Central memory CD8-positive, alpha-beta T cell (primary cell): Measurements from ENCODE around the gene DDAH2.
A peak's percentile ranks its signal among the peaks of the same experiment; 100 is the strongest.

Source experiments
- ATAC-seq: fragments of 150-1000 bp; cut with Tn5 transposase; replicated peaks from 2 replicates; pipeline ENCODE4 v1.10.0; 2022; ENCODE audit warnings: mild to moderate bottlenecking, moderate FRiP score, moderate number of reproducible peaks; ENCODE audit not compliant: poor library complexity, severe bottlenecking; ENCODE audit errors: extremely low read depth
- DNase-seq, 2 donors: peaks; one replicate each; pipeline ENCODE4 v3.0.0; 2021; ENCODE audit warnings: low spot score in 2 of 2
- H3K27ac Mint-ChIP-seq: one replicate; pipeline ENCODE4 v1.8.0; 2022; ENCODE audit warnings: low read depth, mild to moderate bottlenecking, moderate library complexity, mixed read lengths
- H3K27me3 Mint-ChIP-seq: one replicate; pipeline ENCODE4 v1.8.0; 2022; ENCODE audit warnings: mixed read lengths
- H3K36me3 Mint-ChIP-seq: one replicate; pipeline ENCODE4 v1.8.0; 2022; ENCODE audit warnings: mild to moderate bottlenecking, moderate library complexity, mixed read lengths; ENCODE audit not compliant: insufficient read depth
- H3K4me1 Mint-ChIP-seq: one replicate; pipeline ENCODE4 v1.8.0; 2022; ENCODE audit warnings: mixed read lengths
- H3K4me3 Mint-ChIP-seq: one replicate; pipeline ENCODE4 v1.8.0; 2022; ENCODE audit warnings: mild to moderate bottlenecking, moderate library complexity, mixed read lengths
- H3K9me3 Mint-ChIP-seq: one replicate; pipeline ENCODE4 v1.8.0; 2022; ENCODE audit warnings: mixed read lengths

DDAH2 gene

DNA sequence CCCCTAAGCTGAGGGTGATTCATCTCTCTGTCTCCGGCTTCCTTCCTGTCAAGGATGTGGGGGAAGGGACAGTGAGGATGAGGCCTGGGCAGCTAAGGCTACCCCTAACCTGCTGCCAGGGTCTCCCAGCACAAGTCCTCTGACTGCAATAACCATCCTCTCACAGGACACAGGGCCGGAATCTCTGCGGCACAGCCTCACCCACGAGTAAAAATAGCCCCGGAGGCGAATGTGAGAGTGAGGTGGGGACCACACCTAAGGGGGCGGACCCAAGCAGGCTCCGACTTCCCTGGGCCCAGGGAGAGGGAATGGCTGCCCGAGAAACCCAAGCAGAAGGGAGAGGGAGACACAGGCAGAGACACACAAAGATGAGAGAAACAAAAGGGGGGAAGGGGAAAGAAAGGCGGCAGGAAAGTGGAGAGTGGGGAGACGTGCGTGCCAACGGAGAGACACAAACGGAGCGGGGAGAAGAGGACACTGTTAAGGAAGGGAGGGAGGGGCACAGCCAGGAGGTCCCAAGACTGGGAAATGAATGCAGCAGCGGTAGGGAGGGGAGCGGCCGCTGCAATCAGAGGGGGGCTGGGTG is 5.8 kb upstream of the DDAH2 start:
- peak overlapping the region; percentile 96 for H3K4me3 Mint-ChIP-seq
- H3K4me1 Mint-ChIP-seq, result peaks cover 81% of the 10 kb centered on the region
- peaks cover 67% of the 10 kb centered on the region for H3K36me3 Mint-ChIP-seq
- ATAC-seq, result peak; percentile 24
- H3K9me3 Mint-ChIP-seq, result no peaks in the 10 kb centered on the region
- peak overlapping the region; percentile 92 for H3K27ac Mint-ChIP-seq
- DNase-seq, result no peak
- H3K27me3 Mint-ChIP-seq, result no peaks in the 10 kb centered on the region

DNA sequence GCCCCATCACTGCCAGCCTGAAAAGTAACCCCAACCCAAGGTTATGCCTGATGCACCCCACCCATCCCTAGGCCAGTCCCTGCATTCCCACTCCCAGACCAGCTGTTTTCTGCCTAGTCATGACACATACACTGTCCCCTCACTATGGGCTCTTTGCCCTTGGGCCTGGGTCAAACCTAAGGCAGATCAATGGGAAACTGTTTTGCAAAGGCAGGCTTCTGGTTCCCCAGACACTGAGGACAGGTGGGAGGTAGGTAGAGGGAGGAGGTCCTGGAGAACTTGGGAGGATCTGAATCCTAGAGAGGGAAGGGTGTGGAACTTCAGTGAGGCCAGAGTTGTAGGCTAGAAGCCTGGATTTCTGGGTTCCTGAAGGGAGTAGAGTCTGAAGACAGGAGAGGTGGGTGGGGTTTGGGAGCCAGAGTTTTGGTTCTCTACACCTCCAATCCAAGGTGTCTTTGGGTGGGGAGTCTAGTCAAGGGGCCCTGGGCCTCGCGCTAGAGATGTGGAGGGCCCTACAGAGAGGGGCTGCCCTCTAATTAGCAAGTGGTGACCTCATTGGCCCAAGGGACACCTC is 5.2 kb upstream of the DDAH2 start:
- Mint-ChIP-seq H3K9me3 (no peaks in the 10 kb centered on the region), H3K27ac (peak overlapping the region; percentile 92), H3K4me3 (peak overlapping the region; percentile 96), H3K4me1 (peaks cover 81% of the 10 kb centered on the region), H3K36me3 (peaks cover 63% of the 10 kb centered on the region), H3K27me3 (no peaks in the 10 kb centered on the region)
- DNase-seq (no peak), ATAC-seq (no peak)

DNA sequence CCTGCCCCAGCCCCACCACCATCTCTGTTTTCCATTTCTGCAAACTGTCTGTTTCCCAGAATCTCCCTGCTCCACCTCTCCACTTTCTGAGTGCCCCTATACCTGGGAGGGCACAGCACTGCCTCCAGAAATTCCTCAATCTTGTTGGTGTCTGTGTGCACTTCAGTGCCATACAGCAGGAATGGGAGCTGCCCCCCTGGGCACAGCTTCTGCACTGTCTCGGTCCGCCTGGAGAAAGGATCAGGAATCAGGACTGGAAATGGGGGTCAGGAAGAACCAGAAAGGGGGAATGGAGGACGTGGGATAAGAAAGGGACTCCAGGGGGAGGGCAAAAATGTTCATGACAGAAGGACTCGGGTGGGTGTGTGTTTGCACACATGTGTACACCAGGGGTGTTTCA is 4.6 kb upstream of the DDAH2 start:
- DNase-seq, result no peak
- H3K4me3 Mint-ChIP-seq, result peak overlapping the region; percentile 96
- H3K4me1 Mint-ChIP-seq, result peaks cover 81% of the 10 kb centered on the region
- H3K9me3 Mint-ChIP-seq, result no peaks in the 10 kb centered on the region
- ATAC-seq, result no peak
- no peaks in the 10 kb centered on the region for H3K27me3 Mint-ChIP-seq
- peaks cover 64% of the 10 kb centered on the region for H3K36me3 Mint-ChIP-seq
- peak overlapping the region; percentile 92 for H3K27ac Mint-ChIP-seq

DNA sequence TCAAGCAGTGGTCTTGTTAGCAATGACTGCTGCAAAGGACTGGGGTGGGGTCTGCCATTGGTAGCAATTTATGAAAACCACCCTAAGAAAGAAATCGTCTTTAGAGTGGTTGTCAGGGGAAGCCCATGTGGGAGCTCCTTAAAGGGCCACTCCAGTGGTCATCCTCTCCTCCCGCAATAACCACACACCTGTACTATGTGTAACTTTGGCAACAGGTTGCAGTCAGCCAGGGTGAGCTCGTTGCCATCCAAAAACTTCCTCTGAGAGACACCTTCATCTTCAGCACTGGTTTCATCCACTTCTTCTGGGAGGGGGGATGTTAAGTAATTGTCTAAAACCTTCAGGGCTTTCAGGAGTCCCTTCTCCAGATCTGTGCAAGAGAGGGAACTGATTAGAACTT is 2.9 kb upstream of the DDAH2 start:
- Mint-ChIP-seq H3K27ac (peak overlapping the region; percentile 22), H3K9me3 (no peaks in the 10 kb centered on the region), H3K4me3 (no peak overlapping the region), H3K4me1 (peaks cover 67% of the 10 kb centered on the region), H3K36me3 (peaks cover 57% of the 10 kb centered on the region), H3K27me3 (no peaks in the 10 kb centered on the region)
- ATAC-seq (no peak), DNase-seq (no peak)

DNA sequence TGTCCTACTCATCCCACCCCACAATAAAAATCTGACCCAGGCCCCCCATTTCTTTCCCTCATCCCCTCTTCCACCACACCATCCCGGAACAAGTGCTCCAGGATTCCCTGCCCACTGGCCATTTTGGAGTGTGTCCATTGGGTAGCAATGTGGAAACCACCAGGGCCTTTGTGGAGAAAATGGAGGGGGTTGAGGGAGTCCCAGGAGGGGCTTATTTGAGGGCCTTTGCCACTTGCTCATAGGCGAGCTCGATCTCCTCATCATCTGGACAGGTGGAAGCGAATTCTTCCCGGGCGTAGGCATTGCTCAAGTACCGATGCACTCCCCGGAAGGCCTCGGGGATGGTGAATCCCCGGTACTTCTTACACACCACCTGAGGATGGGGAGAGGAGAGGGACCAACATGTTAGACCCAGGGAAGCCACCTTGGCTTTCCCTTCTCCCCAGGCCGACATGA is 1.6 kb upstream of the DDAH2 start:
- no peaks in the 10 kb centered on the region for H3K9me3 Mint-ChIP-seq
- no peaks in the 10 kb centered on the region for H3K27me3 Mint-ChIP-seq
- ATAC-seq (no peak), DNase-seq (no peak)
- peak overlapping the region; percentile 93 for H3K4me3 Mint-ChIP-seq
- H3K27ac Mint-ChIP-seq, result peak overlapping the region; percentile 30
- peaks cover 59% of the 10 kb centered on the region for H3K4me1 Mint-ChIP-seq
- H3K36me3 Mint-ChIP-seq, result peaks cover 56% of the 10 kb centered on the region

DNA sequence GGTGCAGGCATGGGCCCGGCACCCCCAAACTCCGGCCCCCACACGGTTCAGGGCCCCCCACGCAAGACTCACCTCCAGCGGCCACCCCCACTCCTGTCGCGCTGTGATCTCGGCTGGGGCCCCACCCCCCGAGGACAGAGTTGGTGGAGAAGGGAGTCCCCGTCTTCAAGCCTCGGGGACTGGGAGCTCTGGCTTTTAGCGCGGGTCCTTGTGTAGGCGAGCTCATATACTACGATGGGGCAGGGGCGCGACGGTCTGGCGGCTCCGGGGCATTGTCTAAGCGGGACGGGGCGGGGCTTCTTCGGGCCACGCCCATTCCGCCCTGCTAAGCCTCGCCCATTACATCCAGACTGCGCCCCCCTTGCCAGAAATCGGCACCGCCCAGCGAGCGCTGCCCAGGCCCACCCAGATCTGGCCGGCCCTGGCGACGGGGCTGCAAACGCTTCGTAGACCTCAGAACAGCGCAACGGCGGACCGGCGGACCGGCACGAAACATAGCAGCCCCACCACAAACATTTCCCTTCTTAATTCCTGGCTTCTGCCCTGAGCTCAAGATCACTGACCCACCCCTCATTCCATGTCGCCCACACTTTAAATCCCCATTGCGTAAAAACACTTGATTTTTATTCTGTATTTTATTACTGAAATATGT is 1.0 kb upstream of the DDAH2 start:
- H3K36me3 Mint-ChIP-seq, result peaks cover 52% of the 10 kb centered on the region

DNA sequence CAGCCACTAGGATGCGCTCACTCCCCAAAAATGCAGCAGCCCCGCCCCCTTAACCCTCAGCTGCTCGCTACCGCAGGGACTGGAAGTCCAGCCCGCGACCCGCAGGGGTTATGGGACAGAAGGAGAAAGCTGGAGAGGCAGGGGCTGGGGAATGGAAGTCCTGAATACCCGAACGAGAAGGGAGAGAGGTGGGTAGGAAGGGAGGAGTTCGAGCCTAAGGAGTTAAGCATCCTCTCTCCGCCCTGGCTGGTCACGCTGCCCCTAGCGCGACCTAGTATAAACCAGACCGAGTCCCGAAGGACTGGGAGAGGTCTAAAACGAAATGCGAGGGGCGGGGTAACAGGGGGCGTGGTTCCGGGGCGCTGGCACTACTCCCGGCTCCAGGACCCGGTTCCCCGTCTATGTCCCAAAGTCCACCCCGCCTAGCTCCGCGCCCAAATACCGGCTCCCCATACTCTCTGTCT is 448 bp upstream of the DDAH2 start:
- Mint-ChIP-seq H3K27ac (peak overlapping the region; percentile 80), H3K4me3 (peak overlapping the region; percentile 93), H3K9me3 (no peaks in the 10 kb centered on the region), H3K4me1 (peaks cover 50% of the 10 kb centered on the region), H3K36me3 (peaks cover 47% of the 10 kb centered on the region), H3K27me3 (no peaks in the 10 kb centered on the region)
- peak; percentile 65 to 66 for DNase-seq
- peak; percentile 81 for ATAC-seq

More for the DNA sequence above, 1.0 kb upstream of the DDAH2 start:
- Mint-ChIP-seq H3K4me3 (peak overlapping the region; percentile 93), H3K27ac (peak overlapping the region; percentile 30), H3K9me3 (no peaks in the 10 kb centered on the region), H3K4me1 (peaks cover 55% of the 10 kb centered on the region), H3K27me3 (no peaks in the 10 kb centered on the region)
- peak; percentile 44 for ATAC-seq
- peak; percentile 46 to 51 for DNase-seq

DNA sequence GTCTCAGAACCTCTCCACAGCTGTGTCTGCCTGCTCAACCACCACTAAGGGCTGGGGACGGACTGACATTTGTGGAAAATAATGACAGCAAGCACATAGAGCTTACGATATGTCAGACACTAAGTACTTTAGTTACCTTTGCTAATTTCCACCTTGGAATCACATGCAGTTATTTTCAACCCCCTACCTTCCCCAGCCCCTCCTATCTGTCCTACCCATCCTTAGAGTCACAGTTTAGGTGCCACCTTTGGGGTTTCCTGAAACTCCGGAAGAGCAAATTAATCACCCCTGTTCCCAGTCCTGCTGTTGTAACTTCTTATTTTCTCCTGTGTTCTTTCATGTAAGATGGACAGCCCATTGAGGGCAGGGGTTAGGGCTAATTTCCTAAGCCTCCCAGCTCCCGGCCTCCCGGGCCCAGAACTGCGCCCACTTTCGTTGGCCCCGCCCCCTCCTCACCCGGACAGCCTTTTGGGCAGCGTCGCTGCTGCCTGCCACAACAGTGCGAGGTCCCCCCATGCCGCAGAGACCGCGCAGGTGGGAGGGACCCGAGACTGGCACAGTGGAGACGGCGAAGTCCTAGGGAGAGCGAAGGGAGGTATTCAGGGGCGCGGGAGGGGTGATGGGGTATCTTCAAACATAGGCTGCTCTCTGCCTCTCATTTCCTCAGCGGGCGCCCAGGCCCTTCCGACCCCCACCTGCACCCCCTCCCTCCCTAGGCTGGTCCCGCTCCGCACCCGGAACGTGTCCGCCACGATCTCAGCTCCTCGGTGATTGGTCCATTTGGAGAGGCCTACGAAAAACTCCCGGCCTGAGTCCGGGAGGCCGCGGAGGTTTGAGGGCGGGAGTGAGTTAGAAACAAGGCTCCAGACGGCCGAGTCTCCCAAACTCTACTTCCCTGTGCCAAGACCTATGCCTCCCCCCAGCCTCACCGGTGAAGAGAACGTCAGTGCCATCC is 1.1 kb downstream of the DDAH2 start:
- Mint-ChIP-seq H3K36me3 (peaks cover 34% of the 10 kb centered on the region), H3K4me3 (peak overlapping the region; percentile 93), H3K9me3 (no peaks in the 10 kb centered on the region), H3K27me3 (no peaks in the 10 kb centered on the region), H3K27ac (peak overlapping the region; percentile 80), H3K4me1 (peaks cover 34% of the 10 kb centered on the region)
- DNase-seq (no peak), ATAC-seq (no peak)

DNA sequence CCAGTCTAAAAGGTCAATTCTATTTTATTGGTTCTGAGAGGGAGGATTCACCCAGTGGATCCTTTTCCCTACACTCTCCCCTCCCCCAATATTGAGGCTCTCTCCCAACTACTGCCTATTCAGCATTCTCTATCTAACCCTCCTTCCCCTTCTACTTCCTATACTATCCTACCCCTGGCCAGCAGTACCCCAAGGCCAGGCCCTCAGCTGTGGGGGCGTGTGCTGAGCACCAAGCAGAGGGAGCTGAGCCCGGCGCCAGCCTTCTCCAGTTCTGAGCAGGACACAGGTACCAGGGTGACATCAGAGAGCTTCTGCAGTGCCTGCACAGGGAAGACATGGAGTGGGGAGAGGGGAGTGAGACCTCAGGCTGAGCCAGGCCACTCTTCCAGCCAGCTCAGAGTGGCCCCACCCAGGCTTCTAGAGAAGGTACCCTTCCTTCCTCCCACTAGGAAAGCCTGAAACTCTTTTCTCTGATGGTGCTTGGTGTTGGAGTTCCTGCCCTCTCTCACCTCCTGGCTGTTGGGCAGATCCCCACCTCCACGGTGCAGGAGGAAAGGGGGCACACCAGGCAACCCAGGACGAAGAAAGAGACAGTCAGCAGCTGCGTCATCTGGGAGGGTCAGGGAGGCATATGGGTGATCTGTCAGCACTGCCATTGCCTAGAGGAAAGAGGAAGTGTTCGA is 1.9 kb downstream of the DDAH2 start:
- H3K4me1 Mint-ChIP-seq, result peaks cover 34% of the 10 kb centered on the region
- ATAC-seq (no peak), DNase-seq (no peak)
- H3K9me3 Mint-ChIP-seq, result no peaks in the 10 kb centered on the region
- H3K27ac Mint-ChIP-seq, result peak overlapping the region; percentile 16
- H3K36me3 Mint-ChIP-seq, result peaks cover 26% of the 10 kb centered on the region
- no peaks in the 10 kb centered on the region for H3K27me3 Mint-ChIP-seq
- H3K4me3 Mint-ChIP-seq, result peak overlapping the region; percentile 40

DNA sequence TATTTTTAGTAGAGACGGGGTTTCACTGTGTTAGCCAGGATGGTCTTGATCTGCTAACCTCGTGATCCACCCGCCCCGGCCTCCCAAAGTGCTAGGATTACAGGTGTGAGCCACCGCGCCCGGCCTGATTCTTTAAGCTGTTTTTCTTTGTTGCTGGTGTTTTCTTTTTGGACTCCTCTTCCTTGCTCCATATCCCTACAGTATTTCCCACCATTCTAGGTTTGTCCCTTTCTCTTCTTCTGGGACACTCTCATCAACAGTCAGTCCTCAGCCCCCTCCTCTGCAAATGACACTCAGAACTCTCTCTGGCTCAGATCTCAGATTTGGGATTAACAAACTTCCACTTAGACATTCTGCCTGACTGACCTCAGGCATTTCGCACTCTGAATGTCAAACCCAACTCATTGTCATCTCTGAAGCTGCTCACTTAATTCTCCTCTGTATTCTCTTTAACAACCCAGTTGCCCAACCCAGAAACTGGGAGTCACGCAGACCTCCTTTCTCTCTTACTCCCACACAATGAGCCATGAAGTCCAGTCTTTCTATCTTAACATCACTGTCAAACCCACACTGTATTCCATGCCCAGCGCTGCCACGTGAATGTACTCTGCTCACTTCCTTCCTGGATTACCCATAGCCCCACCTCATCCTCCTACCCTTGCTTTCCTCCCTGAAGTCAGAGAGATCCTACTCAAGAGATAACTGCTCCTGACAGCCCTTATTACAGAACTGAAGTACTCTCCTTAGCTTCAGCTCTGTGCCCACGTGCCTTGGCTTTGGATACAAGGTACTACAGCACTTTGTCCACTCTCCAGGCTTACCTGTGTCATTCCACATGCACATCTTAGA is 3.4 kb downstream of the DDAH2 start:
- Mint-ChIP-seq H3K27me3 (no peaks in the 10 kb centered on the region), H3K4me1 (peaks cover 29% of the 10 kb centered on the region), H3K4me3 (no peak overlapping the region), H3K27ac (no peak overlapping the region), H3K9me3 (no peaks in the 10 kb centered on the region), H3K36me3 (peaks cover 11% of the 10 kb centered on the region)
- ATAC-seq, result no peak
- DNase-seq, result no peak

DNA sequence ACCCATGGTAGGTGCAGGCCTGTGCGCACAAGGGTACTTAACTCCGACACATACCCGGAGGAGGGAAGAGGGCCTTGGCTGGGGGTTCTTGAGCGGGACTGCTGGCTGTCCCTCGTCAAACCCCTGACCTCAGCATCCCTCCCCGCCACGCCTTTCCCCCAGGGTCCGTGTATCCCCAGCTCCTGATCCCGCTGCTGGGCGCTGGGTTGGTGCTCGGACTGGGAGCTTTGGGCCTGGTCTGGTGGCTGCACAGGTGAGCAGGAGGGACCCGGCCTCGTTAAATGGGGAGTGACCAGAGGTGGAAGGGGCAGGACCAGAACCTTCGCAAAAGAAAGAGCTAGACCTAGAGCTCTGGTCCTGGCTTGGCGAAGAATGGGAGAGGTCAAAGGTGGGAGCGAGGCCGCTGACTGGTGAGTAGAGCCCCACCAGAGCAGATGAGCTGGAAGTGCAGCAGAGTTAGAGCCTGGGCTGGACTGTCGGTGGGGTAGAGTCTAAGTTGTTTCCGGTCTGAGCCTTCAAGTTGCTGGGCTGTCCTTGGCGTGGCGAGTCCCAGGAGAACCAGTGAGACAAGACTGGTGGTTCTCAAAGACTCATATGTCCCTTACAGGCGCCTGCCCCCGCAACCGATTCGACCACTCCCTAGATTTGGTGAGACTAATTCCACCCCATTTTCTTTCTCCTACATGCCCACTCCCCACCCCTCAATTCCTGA is 5.0 kb downstream of the DDAH2 start:
- no peak overlapping the region for H3K4me3 Mint-ChIP-seq
- DNase-seq (no peak), ATAC-seq (no peak)
- no peak overlapping the region for H3K27ac Mint-ChIP-seq
- H3K4me1 Mint-ChIP-seq, result peaks cover 14% of the 10 kb centered on the region
- H3K9me3 Mint-ChIP-seq, result no peaks in the 10 kb centered on the region
- no peaks in the 10 kb centered on the region for H3K27me3 Mint-ChIP-seq
- peaks cover 6% of the 10 kb centered on the region for H3K36me3 Mint-ChIP-seq
